H9 (cell line): Measurements from ENCODE around the gene ITM2C. TPM values are rescaled to one million over a fixed set of nuclear protein-coding genes. Genes with fewer than 3 reads are reported as not detected.

Source experiments
- DNase-seq: peaks from one replicate; pipeline ENCODE4 v3.0.0-alpha.2; 2017
- H2AFZ ChIP-seq: one replicate; pipeline ENCODE4 v1.6.1; 2013; ENCODE audit warnings: mild to moderate bottlenecking, low read length, control low read depth, moderate library complexity
- H2AK5ac ChIP-seq: 2 replicates; pipeline ENCODE4 v1.6.1; 2013; ENCODE audit warnings: low read length, control low read depth, mixed read lengths; ENCODE audit not compliant: insufficient read length
- H2BK120ac ChIP-seq: one replicate; pipeline ENCODE4 v1.6.1; 2013; ENCODE audit warnings: low read depth, mild to moderate bottlenecking, low read length, control low read depth, inconsistent platforms; ENCODE audit not compliant: poor library complexity, severe bottlenecking
- H2BK12ac ChIP-seq: 2 replicates; pipeline ENCODE4 v1.6.1; 2013; ENCODE audit warnings: low read length, control low read depth, mixed read lengths, low read depth; ENCODE audit not compliant: insufficient read length
- H2BK15ac ChIP-seq: 2 replicates; pipeline ENCODE4 v1.6.1; 2013; ENCODE audit warnings: low read depth, low read length, control low read depth
- H2BK20ac ChIP-seq: one replicate; pipeline ENCODE4 v1.6.1; 2013; ENCODE audit warnings: low read depth, mild to moderate bottlenecking, low read length, control low read depth, inconsistent platforms; ENCODE audit not compliant: poor library complexity, severe bottlenecking
- H2BK5ac ChIP-seq: 2 replicates; pipeline ENCODE4 v1.6.1; 2013; ENCODE audit warnings: low read length, control low read depth, mixed read lengths; ENCODE audit not compliant: insufficient read length
- H3K14ac ChIP-seq: 2 replicates; pipeline ENCODE4 v1.6.1; 2013; ENCODE audit warnings: low read length, control low read depth; ENCODE audit not compliant: insufficient read depth
- H3K18ac ChIP-seq: 2 replicates; pipeline ENCODE4 v1.6.1; 2013; ENCODE audit warnings: low read depth, mild to moderate bottlenecking, mixed read lengths, low read length, control low read depth; ENCODE audit not compliant: insufficient read length
- H3K23ac ChIP-seq: 2 replicates; pipeline ENCODE4 v1.6.1; 2013; ENCODE audit warnings: low read length, control low read depth, mixed read lengths, low read depth; ENCODE audit not compliant: insufficient read length
- H3K23me2 ChIP-seq: 2 replicates; pipeline ENCODE4 v1.6.1; 2013; ENCODE audit warnings: low read depth, mild to moderate bottlenecking, mixed read lengths, low read length, control low read depth; ENCODE audit not compliant: insufficient read length, poor library complexity, severe bottlenecking
- H3K27ac ChIP-seq: 2 replicates; pipeline ENCODE4 v1.5.1; 2013; ENCODE audit warnings: low read length, control low read depth, mixed read lengths, low read depth; ENCODE audit not compliant: insufficient read length
- H3K27me3 ChIP-seq: 2 replicates; pipeline ENCODE4 v1.6.1; 2013; ENCODE audit warnings: low read length, control low read depth, inconsistent platforms; ENCODE audit not compliant: insufficient read depth
- H3K4ac ChIP-seq: 2 replicates; pipeline ENCODE4 v1.6.1; 2013; ENCODE audit warnings: low read depth, mild to moderate bottlenecking, control low read depth, inconsistent platforms, low read length, moderate library complexity
- H3K4me1 ChIP-seq: 2 replicates; pipeline ENCODE4 v1.6.1; 2013; ENCODE audit warnings: low read length, control low read depth, inconsistent platforms; ENCODE audit not compliant: insufficient read depth
- H3K4me2 ChIP-seq: 2 replicates; pipeline ENCODE4 v1.6.1; 2013; ENCODE audit warnings: low read length, control low read depth, mixed read lengths; ENCODE audit not compliant: insufficient read length, insufficient read depth
- H3K56ac ChIP-seq: 2 replicates; pipeline ENCODE4 v1.6.1; 2013; ENCODE audit warnings: low read depth, mild to moderate bottlenecking, mixed read lengths, low read length, control low read depth; ENCODE audit not compliant: insufficient read length
- H3K79me1 ChIP-seq: 2 replicates; pipeline ENCODE4 v1.6.1; 2013; ENCODE audit warnings: low read depth, mild to moderate bottlenecking, moderate library complexity, low read length, control low read depth, inconsistent platforms; ENCODE audit not compliant: insufficient read depth, poor library complexity, severe bottlenecking
- H3K79me2 ChIP-seq: 2 replicates; pipeline ENCODE4 v1.6.1; 2013; ENCODE audit warnings: low read length, control low read depth, inconsistent platforms; ENCODE audit not compliant: insufficient read depth
- H3K9ac ChIP-seq: 2 replicates; pipeline ENCODE4 v1.6.1; 2013; ENCODE audit warnings: low read length, control low read depth, mixed read lengths; ENCODE audit not compliant: insufficient read length; ENCODE audit errors: extremely low read depth
- H3K9me3 ChIP-seq: one replicate; pipeline ENCODE4 v1.6.1; 2013; ENCODE audit warnings: low read depth, low read length, inconsistent platforms; ENCODE audit not compliant: control insufficient read depth
- H3T11ph ChIP-seq: one replicate; pipeline ENCODE4 v1.6.1; 2013; ENCODE audit warnings: mild to moderate bottlenecking, low read length, control low read depth, inconsistent platforms
- H4K20me1 ChIP-seq: one replicate; pipeline ENCODE4 v1.6.1; 2013; ENCODE audit not compliant: control insufficient read depth, insufficient read length, insufficient read depth
- H4K5ac ChIP-seq: 2 replicates; pipeline ENCODE4 v1.6.1; 2013; ENCODE audit warnings: low read depth, mild to moderate bottlenecking, mixed read lengths, low read length, control low read depth; ENCODE audit not compliant: insufficient read length
- H4K8ac ChIP-seq: replicated peaks from 2 replicates; pipeline ENCODE4 v1.6.1; 2013; ENCODE audit warnings: low read length, control low read depth, mixed read lengths, low read depth; ENCODE audit not compliant: insufficient read length
- H4K91ac ChIP-seq: 2 replicates; pipeline ENCODE4 v1.6.1; 2013; ENCODE audit warnings: low read depth, mild to moderate bottlenecking, moderate library complexity, mixed read lengths, low read length, control low read depth; ENCODE audit not compliant: insufficient read length
- H3K27ac Mint-ChIP-seq, 3 experiments: 2 replicates in 2 of 3; 3 replicates in 1 of 3; pipeline ENCODE4 v1.8.0; 2020 to 2021; ENCODE audit warnings: mixed read lengths in 3 of 3, mild to moderate bottlenecking in 1 of 3, moderate library complexity in 1 of 3
- H3K27me3 Mint-ChIP-seq: 2 replicates; pipeline ENCODE4 v1.8.0; 2021; ENCODE audit warnings: low read depth, mild to moderate bottlenecking, moderate library complexity, mixed read lengths
- H3K36me3 Mint-ChIP-seq, 3 experiments: 2 replicates in 2 of 3; 3 replicates in 1 of 3; pipeline ENCODE4 v1.8.0; 2020 to 2021; ENCODE audit warnings: low read depth in 3 of 3, mixed read lengths in 3 of 3; ENCODE audit not compliant: insufficient read depth in 1 of 3
- H3K4me1 Mint-ChIP-seq, 2 experiments: 2 replicates each; pipeline ENCODE4 v1.8.0; 2020; ENCODE audit warnings: mixed read lengths in 2 of 2
- H3K4me3 Mint-ChIP-seq, 2 experiments: 2 replicates in 1 of 2; 3 replicates in 1 of 2; pipeline ENCODE4 v1.8.0; 2020 to 2021; ENCODE audit warnings: mild to moderate bottlenecking in 2 of 2, mixed read lengths in 2 of 2, moderate library complexity in 1 of 2
- H3K9me3 Mint-ChIP-seq, 2 experiments: 2 replicates in 1 of 2; 3 replicates in 1 of 2; pipeline ENCODE4 v1.8.0; 2020; ENCODE audit warnings: mild to moderate bottlenecking in 2 of 2, mixed read lengths in 2 of 2, moderate library complexity in 1 of 2
- CTCF ChIP-seq: fragments of 200-600 bp; sonication (generic); conservative IDR thresholded peaks from 3 replicates; pipeline ENCODE4 v1.8.0; 2021; ENCODE audit warnings: antibody characterized with exemption, mild to moderate bottlenecking
- WGBS: extraction: QIAGEN DNeasy Blood & Tissue Kit; methylation state at CpG from one replicate; pipeline ENCODE4 v1.1.7; 2013; ENCODE audit warnings: missing lambda C conversion rate, low lambda C conversion rate, mixed read lengths; ENCODE audit not compliant: insufficient read length; ENCODE audit errors: extremely low coverage; 5-methylcytosine and 5-hydroxymethylcytosine counted together
- total RNA-seq: library from RNA; stranded (reverse); gene quantifications from 2 replicates; pipeline ENCODE4 v1.2.1, GENCODE V29; 2021

Gene ITM2C
- total RNA-seq, 1 experiment from 2014 or later = 297 TPM

- Mint-ChIP-seq H3K27ac (no peak overlapping the region), H3K27me3 (peaks cover 4% of the 10 kb centered on the region), H3K4me1 (no peaks in the 10 kb centered on the region; a peak in 3 of 4 replicates), H3K9me3 (no peaks in the 10 kb centered on the region), H3K4me3 (no peak overlapping the region), H3K36me3 (no peaks in the 10 kb centered on the region; a peak in 1 of 7 replicates)
- no peaks in the 10 kb centered on the region for H3K4me1 ChIP-seq
- no peak overlapping the region for H2AK5ac ChIP-seq
- no peak overlapping the region for H3K56ac ChIP-seq
- H3K23me2 ChIP-seq = no peaks in the 10 kb centered on the region
- no peak overlapping the region for H4K91ac ChIP-seq
- no peak overlapping the region for H3K27ac ChIP-seq
- H2BK15ac ChIP-seq = no peak overlapping the region
- no peak overlapping the region for H3K23ac ChIP-seq
- no peak overlapping the region for H2BK5ac ChIP-seq
- H3K79me2 ChIP-seq = no peaks in the 10 kb centered on the region
- no peaks in the 10 kb centered on the region for H3K9me3 ChIP-seq
- H4K5ac ChIP-seq = no peak overlapping the region
- no peak overlapping the region for H2BK20ac ChIP-seq
- TF ChIP-seq CTCF = no peak
- no peaks in the 10 kb centered on the region for H3K79me1 ChIP-seq
- WGBS = no CpG with 5 or more reads among the region's 2 CpGs
- DNase-seq = no peak
- H4K8ac ChIP-seq = no peak overlapping the region
- no peaks in the 10 kb centered on the region for H3K27me3 ChIP-seq
- no peak overlapping the region for H3K14ac ChIP-seq
- no peaks in the 10 kb centered on the region for H4K20me1 ChIP-seq
- no peak overlapping the region for H3T11ph ChIP-seq
- H3K9ac ChIP-seq = no peak overlapping the region
- no peak overlapping the region for H3K18ac ChIP-seq
- no peak overlapping the region for H3K4ac ChIP-seq
- H3K4me2 ChIP-seq = no peak overlapping the region
- H2BK120ac ChIP-seq = no peak overlapping the region
- no peak overlapping the region for H2AFZ ChIP-seq
- no peak overlapping the region for H2BK12ac ChIP-seq
These were observed 54.5 kb downstream of the ITM2C start for GRCh38 chr2:230919240-230919639.
